OCI-M1 (cell line): ENCODE measurements around the gene FAM156B.
"Not testable (repeated sequence)": the region's sequence is repeated elsewhere in the genome, so short reads cannot be mapped to it uniquely, and the experiment has no call there.

Experiments
- DNase-seq: peaks from one replicate; lab custom pipeline; 2025; lab: John Stamatoyannopoulos, UW

The FAM156B gene

GRCh38 chrX:52923781-52924241, 26.7 kb downstream of the FAM156B start:
- peak; percentile 22 for DNase-seq

- DNase-seq = not testable (repeated sequence)
Observed at GRCh38 chrX:52930214-52930613, 33.1 kb downstream of the FAM156B start.

GRCh38 chrX:52933213-52933612, 36.1 kb downstream of the FAM156B start:
- DNase-seq = no peak

- DNase-seq = peak; percentile 36
Observed at GRCh38 chrX:52933976-52934703, 37.0 kb downstream of the FAM156B start.

GRCh38 chrX:52934704-52935469, 37.8 kb downstream of the FAM156B start:
- peak; percentile 94 for DNase-seq

- DNase-seq = not testable (repeated sequence)
Observed at GRCh38 chrX:52935470-52935784, 38.3 kb downstream of the FAM156B start.

- DNase-seq = not testable (repeated sequence)
Observed at GRCh38 chrX:52940704-52941103, 43.6 kb downstream of the FAM156B start.

- not testable (repeated sequence) for DNase-seq
Observed at GRCh38 chrX:52941728-52942127, 44.6 kb downstream of the FAM156B start.

- not testable (repeated sequence) for DNase-seq
Observed at GRCh38 chrX:52945838-52946494, 48.8 kb downstream of the FAM156B start.

GRCh38 chrX:52947501-52947900, 50.4 kb downstream of the FAM156B start:
- not testable (repeated sequence) for DNase-seq

GRCh38 chrX:52948265-52948664, 51.1 kb downstream of the FAM156B start:
- not testable (repeated sequence) for DNase-seq

- not testable (repeated sequence) for DNase-seq
Observed at GRCh38 chrX:52949325-52949724, 52.2 kb downstream of the FAM156B start.

- not testable (repeated sequence) for DNase-seq
Observed at GRCh38 chrX:52949884-52950283, 52.8 kb downstream of the FAM156B start.
